SKM-1 treated with dmso at 0.1 percent for 144 hours (cell line): ENCODE measurements around the gene CRIM1.
A peak's percentile ranks its signal among the peaks of the same experiment; 100 is the strongest.
"Not testable (repeated sequence)": the region's sequence is repeated elsewhere in the genome, so short reads cannot be mapped to it uniquely, and the experiment has no call there.

Source experiments
- DNase-seq: peaks from one replicate; lab custom pipeline; 2025; ENCODE audit not compliant: unreplicated experiment; lab: John Stamatoyannopoulos, UW

CRIM1 gene

GRCh38 chr2:36352701-36353100 lies 2.9 kb upstream of the CRIM1 start:
- DNase-seq = no peak

GRCh38 chr2:36354811-36355150 lies 797 bp upstream of the CRIM1 start:
- no peak for DNase-seq

GRCh38 chr2:36355890-36356297 lies 316 bp downstream of the CRIM1 start:
- peak; percentile 35 for DNase-seq

GRCh38 chr2:36356298-36356989 lies 866 bp downstream of the CRIM1 start:
- no peak for DNase-seq

GRCh38 chr2:36356990-36357846 lies 1.6 kb downstream of the CRIM1 start:
- peak; percentile 59 for DNase-seq

- peak; percentile 59 for DNase-seq
Measured at GRCh38 chr2:36357847-36358659, 2.5 kb downstream of the CRIM1 start.

GRCh38 chr2:36359067-36359466 lies 3.5 kb downstream of the CRIM1 start:
- no peak for DNase-seq

GRCh38 chr2:36360063-36360462 lies 4.5 kb downstream of the CRIM1 start:
- DNase-seq = no peak

- DNase-seq = no peak
Measured at GRCh38 chr2:36360834-36361233, 5.3 kb downstream of the CRIM1 start.

- DNase-seq = no peak
Measured at GRCh38 chr2:36361396-36361795, 5.8 kb downstream of the CRIM1 start.

- DNase-seq = no peak
Measured at GRCh38 chr2:36362291-36362690, 6.7 kb downstream of the CRIM1 start.

GRCh38 chr2:36363085-36363484 lies 7.5 kb downstream of the CRIM1 start:
- not testable (repeated sequence) for DNase-seq

GRCh38 chr2:36366491-36367120 lies 11.0 kb downstream of the CRIM1 start:
- no peak for DNase-seq

GRCh38 chr2:36367486-36367885 lies 11.9 kb downstream of the CRIM1 start:
- no peak for DNase-seq

- DNase-seq = no peak
Measured at GRCh38 chr2:36367895-36368353, 12.3 kb downstream of the CRIM1 start.

- no peak for DNase-seq
Measured at GRCh38 chr2:36368438-36368837, 12.9 kb downstream of the CRIM1 start.

- no peak for DNase-seq
Measured at GRCh38 chr2:36369163-36369562, 13.6 kb downstream of the CRIM1 start.

GRCh38 chr2:36369716-36370115 lies 14.1 kb downstream of the CRIM1 start:
- DNase-seq = no peak

GRCh38 chr2:36370281-36370680 lies 14.7 kb downstream of the CRIM1 start:
- no peak for DNase-seq

- no peak for DNase-seq
Measured at GRCh38 chr2:36371070-36371874, 15.7 kb downstream of the CRIM1 start.
